HepG2 (cell line): ENCODE data around the gene CLHC1. TPM values are rescaled to one million over a fixed set of nuclear protein-coding genes. Genes with fewer than 3 reads are reported as not detected.
A peak's percentile ranks its signal among the peaks of the same experiment; 100 is the strongest.

ENCODE experiments used
- AGO2 ChIP-seq: fragments of 200-400 bp; formaldehyde crosslinking; optimal IDR thresholded peaks from 2 replicates; pipeline ENCODE3; 2017; ENCODE audit warnings: mild to moderate bottlenecking, low read depth, low read length, moderate library complexity
- ARID2 ChIP-seq: sonication (generic); formaldehyde crosslinking; IDR thresholded peaks from 2 replicates; pipeline ENCODE4 v1.8.1; 2022; ENCODE audit warnings: mild to moderate bottlenecking, missing genetic modification reagents, borderline replicate concordance
- ATRX ChIP-seq: sonication (generic); formaldehyde crosslinking; IDR thresholded peaks from 2 replicates; pipeline ENCODE4 v1.4.0; 2020; ENCODE audit warnings: missing genetic modification reagents, borderline replicate concordance
- FIP1L1 ChIP-seq: fragments of 200-400 bp; formaldehyde crosslinking; IDR thresholded peaks from 2 replicates; pipeline ENCODE4 v1.6.1; 2018; ENCODE audit warnings: low read depth, mild to moderate bottlenecking, low read length, moderate library complexity, borderline replicate concordance; ENCODE audit not compliant: insufficient read depth
- FOXC1 ChIP-seq: sonication (generic); formaldehyde crosslinking; IDR thresholded peaks from 2 replicates; pipeline ENCODE4 v1.8.0; 2022; ENCODE audit warnings: mild to moderate bottlenecking, missing genetic modification reagents, borderline replicate concordance
- GFI1 ChIP-seq: sonication (generic); formaldehyde crosslinking; IDR thresholded peaks from 2 replicates; pipeline ENCODE4 v1.5.0; 2020; ENCODE audit warnings: missing genetic modification reagents, mild to moderate bottlenecking, borderline replicate concordance
- NFRKB ChIP-seq: fragments of 450-650 bp; IDR thresholded peaks from 2 replicates; pipeline ENCODE4 v1.6.1; 2017
- ONECUT2 ChIP-seq: sonication (generic); formaldehyde crosslinking; IDR thresholded peaks from 2 replicates; pipeline ENCODE4 v1.4.0; 2020; ENCODE audit warnings: missing genetic modification reagents
- RBFOX2 ChIP-seq: fragments of 200-400 bp; formaldehyde crosslinking; IDR thresholded peaks from 2 replicates; pipeline ENCODE4 v1.6.1; 2017; ENCODE audit warnings: low read depth, mild to moderate bottlenecking, low read length
- RFX5 ChIP-seq: IDR thresholded peaks from 2 replicates; pipeline ENCODE4 v1.6.1; 2011; ENCODE audit warnings: low read depth, low read length, improper control_type of control experiment
- RFXAP ChIP-seq: sonication (generic); formaldehyde crosslinking; IDR thresholded peaks from 2 replicates; pipeline ENCODE4 v1.4.0; 2020; ENCODE audit warnings: missing genetic modification reagents, borderline replicate concordance
- ZBTB8A ChIP-seq: sonication (generic); formaldehyde crosslinking; IDR thresholded peaks from 2 replicates; pipeline ENCODE4 v1.4.0; 2020; ENCODE audit warnings: mild to moderate bottlenecking, low read depth, missing genetic modification reagents, borderline replicate concordance
- ZNF230 ChIP-seq: sonication (generic); formaldehyde crosslinking; IDR thresholded peaks from 2 replicates; pipeline ENCODE4 v1.4.0; 2020; ENCODE audit warnings: mild to moderate bottlenecking, missing genetic modification reagents
- ZNF260 ChIP-seq: sonication (generic); formaldehyde crosslinking; IDR thresholded peaks from 2 replicates; pipeline ENCODE4 v1.4.0; 2020; ENCODE audit warnings: missing genetic modification reagents, low read depth, mild to moderate bottlenecking, borderline replicate concordance
- ZNF564 ChIP-seq: sonication (generic); formaldehyde crosslinking; IDR thresholded peaks from 2 replicates; pipeline ENCODE4 v1.8.1; 2023; ENCODE audit warnings: mild to moderate bottlenecking, missing genetic modification reagents
- ZNF605 ChIP-seq: sonication (generic); formaldehyde crosslinking; IDR thresholded peaks from 2 replicates; pipeline ENCODE4 v1.8.0; 2022; ENCODE audit warnings: mild to moderate bottlenecking, missing genetic modification reagents
- ZNF670 ChIP-seq: sonication (generic); formaldehyde crosslinking; IDR thresholded peaks from 2 replicates; pipeline ENCODE4 v1.8.0; 2022; ENCODE audit warnings: mild to moderate bottlenecking, missing genetic modification reagents, borderline replicate concordance
- ZNF747 ChIP-seq: sonication (generic); formaldehyde crosslinking; IDR thresholded peaks from 2 replicates; pipeline ENCODE4 v1.8.1; 2023; ENCODE audit warnings: missing genetic modification reagents, mild to moderate bottlenecking, borderline replicate concordance
- ZNF776 ChIP-seq: sonication (generic); formaldehyde crosslinking; IDR thresholded peaks from 2 replicates; pipeline ENCODE4 v1.4.0; 2020; ENCODE audit warnings: mild to moderate bottlenecking, missing genetic modification reagents
- polyA plus RNA-seq, 8 experiments: library from polyadenylated mRNA; depleted of rRNA in 3 of 8; stranded (reverse) in 7 of 8; unstranded in 1 of 8; fragments of >200 nt; fragmentation: Illumina TruSeq in 4 of 8; extraction: Trizol in 4 of 8; gene quantifications; 2 replicates each; pipeline versions ENCODE4 v1.2.1 to v1.2.3, GENCODE V29; 2011 to 2016; ENCODE audit warnings: low read depth in 4 of 8, missing spikeins in 1 of 8, mixed read lengths in 1 of 8; ENCODE audit not compliant: insufficient read depth in 1 of 8
- total RNA-seq, 5 experiments: library from RNA; depleted of rRNA; stranded (reverse); fragments of >200 nt; fragmentation: Illumina TruSeq; extraction: Trizol; gene quantifications; 2 replicates each; pipeline ENCODE4 v1.2.3, GENCODE V29; 2016; ENCODE audit warnings: low read depth in 1 of 5
- TF ChIP-seq, protein P1 (sequence below): sonication (generic); formaldehyde crosslinking; IDR thresholded peaks from 2 replicates; pipeline ENCODE4 v1.8.1; 2023; ENCODE audit warnings: mild to moderate bottlenecking, missing genetic modification reagents
- TF ChIP-seq, protein P2 (sequence below): sonication (generic); formaldehyde crosslinking; IDR thresholded peaks from 2 replicates; pipeline ENCODE4 v1.8.1; 2022; ENCODE audit warnings: mild to moderate bottlenecking, missing genetic modification reagents
- TF ChIP-seq, protein P3 (sequence below): IDR thresholded peaks from 2 replicates; pipeline ENCODE4 v1.6.1; 2018; ENCODE audit warnings: missing genetic modification reagents
- TF ChIP-seq, protein P4 (sequence below): sonication (generic); formaldehyde crosslinking; IDR thresholded peaks from 2 replicates; pipeline ENCODE4 v1.5.0; 2020; ENCODE audit warnings: missing genetic modification reagents

Gene CLHC1
- total and polyA plus RNA-seq, 2 of the 13 experiments (the other 11 are each of a cell fraction or from before 2014, with no cell fraction given) = 9.8 to 12.6 TPM

DNA sequence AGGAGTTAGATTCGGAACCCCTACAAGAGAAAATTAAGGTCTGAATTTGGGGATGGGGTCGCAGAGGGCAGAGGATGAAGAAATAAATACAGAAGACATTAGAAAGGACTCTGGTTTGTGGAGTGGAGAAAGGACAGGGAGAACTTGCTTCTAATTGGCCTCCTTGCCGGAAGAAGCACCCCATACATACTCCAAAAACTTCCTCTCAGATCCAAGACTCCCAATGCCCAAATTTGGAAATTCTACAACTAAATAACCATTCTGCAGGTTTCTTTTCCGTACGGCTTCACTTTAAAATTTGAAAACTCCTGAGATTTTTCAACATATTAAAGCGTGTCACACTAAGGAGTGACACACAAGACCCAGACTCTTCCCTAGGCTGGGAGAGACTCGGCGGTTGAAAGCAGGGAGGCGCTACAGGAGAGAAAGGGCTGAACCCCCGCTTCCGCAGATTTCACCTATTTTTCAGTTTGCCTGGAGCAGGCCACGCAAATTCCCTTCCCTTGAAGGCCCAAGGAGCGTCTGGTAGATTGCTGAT is 478 bp downstream of the CLHC1 start (continued):
- TF ChIP-seq, protein P1, sequence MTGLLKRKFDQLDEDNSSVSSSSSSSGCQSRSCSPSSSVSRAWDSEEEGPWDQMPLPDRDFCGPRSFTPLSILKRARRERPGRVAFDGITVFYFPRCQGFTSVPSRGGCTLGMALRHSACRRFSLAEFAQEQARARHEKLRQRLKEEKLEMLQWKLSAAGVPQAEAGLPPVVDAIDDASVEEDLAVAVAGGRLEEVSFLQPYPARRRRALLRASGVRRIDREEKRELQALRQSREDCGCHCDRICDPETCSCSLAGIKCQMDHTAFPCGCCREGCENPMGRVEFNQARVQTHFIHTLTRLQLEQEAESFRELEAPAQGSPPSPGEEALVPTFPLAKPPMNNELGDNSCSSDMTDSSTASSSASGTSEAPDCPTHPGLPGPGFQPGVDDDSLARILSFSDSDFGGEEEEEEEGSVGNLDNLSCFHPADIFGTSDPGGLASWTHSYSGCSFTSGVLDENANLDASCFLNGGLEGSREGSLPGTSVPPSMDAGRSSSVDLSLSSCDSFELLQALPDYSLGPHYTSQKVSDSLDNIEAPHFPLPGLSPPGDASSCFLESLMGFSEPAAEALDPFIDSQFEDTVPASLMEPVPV (CRISPR knock-in tag) = peak; percentile 54; the same call in 1 of the 2 replicates
- TF ChIP-seq ZNF605 (CRISPR knock-in tag) = no peak
- TF ChIP-seq, protein P2, sequence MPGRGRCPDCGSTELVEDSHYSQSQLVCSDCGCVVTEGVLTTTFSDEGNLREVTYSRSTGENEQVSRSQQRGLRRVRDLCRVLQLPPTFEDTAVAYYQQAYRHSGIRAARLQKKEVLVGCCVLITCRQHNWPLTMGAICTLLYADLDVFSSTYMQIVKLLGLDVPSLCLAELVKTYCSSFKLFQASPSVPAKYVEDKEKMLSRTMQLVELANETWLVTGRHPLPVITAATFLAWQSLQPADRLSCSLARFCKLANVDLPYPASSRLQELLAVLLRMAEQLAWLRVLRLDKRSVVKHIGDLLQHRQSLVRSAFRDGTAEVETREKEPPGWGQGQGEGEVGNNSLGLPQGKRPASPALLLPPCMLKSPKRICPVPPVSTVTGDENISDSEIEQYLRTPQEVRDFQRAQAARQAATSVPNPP = 0 out of 2 replicates have a peak, but pooled peaks have one; percentile 71
- TF ChIP-seq, protein P3, sequence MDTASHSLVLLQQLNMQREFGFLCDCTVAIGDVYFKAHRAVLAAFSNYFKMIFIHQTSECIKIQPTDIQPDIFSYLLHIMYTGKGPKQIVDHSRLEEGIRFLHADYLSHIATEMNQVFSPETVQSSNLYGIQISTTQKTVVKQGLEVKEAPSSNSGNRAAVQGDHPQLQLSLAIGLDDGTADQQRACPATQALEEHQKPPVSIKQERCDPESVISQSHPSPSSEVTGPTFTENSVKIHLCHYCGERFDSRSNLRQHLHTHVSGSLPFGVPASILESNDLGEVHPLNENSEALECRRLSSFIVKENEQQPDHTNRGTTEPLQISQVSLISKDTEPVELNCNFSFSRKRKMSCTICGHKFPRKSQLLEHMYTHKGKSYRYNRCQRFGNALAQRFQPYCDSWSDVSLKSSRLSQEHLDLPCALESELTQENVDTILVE (CRISPR knock-in tag) = peak; percentile 6; the same call in 1 of the 2 replicates
- 0 out of 2 replicates have a peak, but pooled peaks have one; percentile 26 for TF ChIP-seq GFI1 (CRISPR knock-in tag)
- no peak for TF ChIP-seq AGO2
- no peak for TF ChIP-seq FIP1L1
- no peak for TF ChIP-seq ONECUT2 (CRISPR knock-in tag)
- no peak for TF ChIP-seq ZNF230 (CRISPR knock-in tag)
- TF ChIP-seq ZNF776 (CRISPR knock-in tag) = peak; percentile 45; the same call in 1 of the 2 replicates
- TF ChIP-seq ZNF747 (CRISPR knock-in tag) = peak; percentile 38
- no peak for TF ChIP-seq NFRKB
- no peak for TF ChIP-seq ZNF260 (CRISPR knock-in tag)
- peak; percentile 92; the same call in 1 of the 2 replicates for TF ChIP-seq FOXC1 (CRISPR knock-in tag)
- TF ChIP-seq ARID2 (CRISPR knock-in tag) = peak; percentile 90; the same call in 1 of the 2 replicates
- 0 out of 2 replicates have a peak, but pooled peaks have one; percentile 18 for TF ChIP-seq RFX5
- 0 out of 2 replicates have a peak, but pooled peaks have one; percentile 18 for TF ChIP-seq ZNF564 (CRISPR knock-in tag)
- TF ChIP-seq, protein P4, sequence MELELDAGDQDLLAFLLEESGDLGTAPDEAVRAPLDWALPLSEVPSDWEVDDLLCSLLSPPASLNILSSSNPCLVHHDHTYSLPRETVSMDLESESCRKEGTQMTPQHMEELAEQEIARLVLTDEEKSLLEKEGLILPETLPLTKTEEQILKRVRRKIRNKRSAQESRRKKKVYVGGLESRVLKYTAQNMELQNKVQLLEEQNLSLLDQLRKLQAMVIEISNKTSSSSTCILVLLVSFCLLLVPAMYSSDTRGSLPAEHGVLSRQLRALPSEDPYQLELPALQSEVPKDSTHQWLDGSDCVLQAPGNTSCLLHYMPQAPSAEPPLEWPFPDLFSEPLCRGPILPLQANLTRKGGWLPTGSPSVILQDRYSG (CRISPR knock-in tag) = no peak
- TF ChIP-seq ZNF670 (CRISPR knock-in tag) = 0 out of 2 replicates have a peak, but pooled peaks have one; percentile 14
- TF ChIP-seq RBFOX2 = 0 out of 2 replicates have a peak, but pooled peaks have one; percentile 8
- TF ChIP-seq ATRX (CRISPR knock-in tag) = no peak
- 0 out of 2 replicates have a peak, but pooled peaks have one; percentile 36 for TF ChIP-seq RFXAP (CRISPR knock-in tag)
- 0 out of 2 replicates have a peak, but pooled peaks have one; percentile 12 for TF ChIP-seq ZBTB8A (CRISPR knock-in tag)
